HG03196 (cell line): ENCODE data around the gene CROCC.
"Not testable (repeated sequence)": the region's sequence is repeated elsewhere in the genome, so short reads cannot be mapped to it uniquely, and the experiment has no call there.

Experiments
- ATAC-seq: cut with Tn5 transposase; IDR thresholded peaks from one replicate; pipeline ENCODE4 v1.9.1; 2021; ENCODE audit not compliant: unreplicated experiment

The CROCC gene

DNA sequence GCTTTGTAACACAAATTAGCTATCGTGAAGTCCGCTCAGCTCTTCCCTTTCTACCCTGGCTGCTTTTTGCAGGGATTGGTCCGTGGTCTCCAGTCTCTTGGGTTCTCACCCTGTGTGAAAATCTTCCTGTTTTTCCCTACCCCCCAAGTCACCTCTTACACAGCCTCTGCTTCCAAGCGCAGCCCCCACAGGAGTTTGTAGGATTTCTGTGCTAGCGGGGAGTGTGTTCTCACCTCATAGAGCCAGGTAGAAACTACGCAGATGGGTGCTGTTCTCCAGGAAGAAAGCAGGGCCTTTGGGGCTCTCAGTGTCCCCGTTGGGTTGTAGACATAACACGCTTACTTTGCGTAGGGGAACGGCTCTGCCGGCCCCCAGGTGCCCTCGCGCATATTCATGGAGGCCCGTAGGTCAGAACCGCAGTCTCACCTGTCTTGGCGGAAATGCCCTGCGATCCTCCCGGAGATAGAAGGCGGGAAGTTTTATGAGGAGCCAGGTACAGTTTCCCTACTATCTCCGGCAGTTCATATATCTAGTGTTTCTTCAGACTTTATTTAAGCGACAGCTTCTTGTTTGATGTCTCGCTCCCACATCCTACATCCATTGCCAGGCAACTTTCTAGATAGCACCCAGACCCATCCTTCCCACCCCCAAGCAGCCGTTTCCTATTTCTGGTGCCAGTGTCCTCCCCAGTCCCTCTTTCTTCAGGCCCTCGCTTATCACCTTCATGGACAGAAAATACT is 25.2 kb upstream of the CROCC start:
- ATAC-seq, result peak; percentile 18

DNA sequence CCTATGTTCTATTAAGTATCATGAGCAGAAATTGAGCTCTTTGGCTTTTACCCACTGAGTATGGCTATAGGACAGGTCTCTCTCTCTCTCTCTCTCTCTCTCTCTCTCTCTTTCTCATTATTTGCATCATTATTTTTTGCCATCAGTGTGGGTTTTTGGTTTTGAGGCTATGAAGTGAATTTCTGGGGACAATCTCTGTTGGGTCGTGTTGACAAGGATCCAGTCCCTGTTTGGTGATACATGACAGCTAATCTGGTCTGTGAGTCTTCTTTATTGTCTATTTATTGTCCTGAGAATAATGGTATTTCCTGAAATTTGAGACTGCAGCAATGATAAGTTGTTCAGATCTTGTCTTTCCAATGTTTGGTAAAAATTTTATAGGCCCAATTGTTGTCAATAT is 24.1 kb upstream of the CROCC start:
- ATAC-seq, result not testable (repeated sequence)

DNA sequence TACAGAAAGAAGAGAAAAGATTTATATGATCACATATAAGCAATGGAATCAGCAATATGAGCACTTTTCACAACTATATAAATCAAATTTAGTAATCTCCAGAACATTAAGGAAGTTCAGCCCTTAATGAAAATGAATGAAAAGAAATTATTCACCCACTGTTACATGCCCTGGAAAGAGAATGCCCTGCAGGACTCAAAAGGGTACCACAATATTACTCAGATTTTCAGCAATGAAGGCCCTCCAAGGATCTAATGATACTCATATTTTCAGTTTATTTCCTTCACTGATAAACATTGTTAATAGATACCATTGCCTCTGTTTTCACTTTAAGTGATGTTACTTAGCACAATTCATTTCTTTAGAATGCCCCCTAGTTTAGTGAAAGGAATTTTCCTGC is 23.4 kb upstream of the CROCC start:
- ATAC-seq, result not testable (repeated sequence)

DNA sequence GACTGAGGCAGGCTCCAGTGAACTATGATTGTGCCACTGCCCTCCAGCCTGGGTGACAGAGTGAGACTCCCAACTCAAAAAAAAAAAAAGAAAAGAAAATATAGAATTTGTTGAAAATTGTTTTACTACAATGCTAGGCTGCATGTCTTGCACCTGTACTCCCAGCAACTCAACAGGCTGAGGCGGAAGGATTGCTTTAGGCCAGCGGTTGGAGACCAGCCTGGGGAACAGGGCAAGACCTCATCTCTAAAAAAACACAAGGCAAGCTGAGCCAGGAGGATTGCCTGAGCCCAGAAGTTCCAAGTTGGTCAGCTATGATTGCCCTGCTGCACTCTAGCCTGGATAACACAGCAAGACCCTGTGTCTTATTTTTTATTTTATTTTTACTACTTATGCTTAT is 22.7 kb upstream of the CROCC start:
- not testable (repeated sequence) for ATAC-seq

DNA sequence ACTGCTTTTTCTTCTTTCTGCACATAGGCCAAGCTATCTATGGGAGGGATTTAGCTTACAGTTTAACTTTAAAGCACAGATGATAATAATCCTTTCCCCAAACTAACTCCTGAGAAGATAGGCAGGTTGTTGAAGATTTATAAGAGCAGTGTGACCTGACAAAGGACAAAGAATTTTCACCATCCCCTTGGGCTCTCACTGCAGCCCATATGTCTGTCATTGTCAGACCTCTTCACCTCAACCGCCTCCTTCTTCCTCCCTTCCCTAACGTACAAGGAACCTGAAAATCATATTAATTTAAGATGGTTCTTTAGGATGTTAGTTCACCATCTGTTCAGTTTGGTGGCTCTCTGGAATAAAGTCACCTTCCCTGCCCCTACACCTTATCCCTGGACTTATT is 21.0 kb upstream of the CROCC start:
- no peak for ATAC-seq

DNA sequence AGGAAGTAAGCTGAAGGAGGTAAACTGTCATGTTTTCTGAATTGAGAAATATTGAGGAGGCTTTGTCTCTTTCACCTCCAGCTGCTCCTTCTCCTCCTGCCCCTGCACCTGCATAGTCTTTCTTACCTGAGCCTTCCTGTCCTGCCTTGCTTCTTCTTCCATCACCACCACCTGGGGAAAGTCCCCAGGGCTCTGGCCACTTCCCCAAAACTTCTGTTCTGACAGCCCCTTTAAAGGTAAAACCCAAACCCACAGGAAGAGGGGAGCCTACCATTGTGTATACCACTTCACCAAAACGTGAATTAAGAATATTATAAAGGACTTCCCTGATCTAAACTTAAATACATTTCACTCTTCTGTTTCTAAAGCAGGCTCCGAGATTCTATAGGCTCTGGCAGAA is 20.4 kb upstream of the CROCC start:
- not testable (repeated sequence) for ATAC-seq

DNA sequence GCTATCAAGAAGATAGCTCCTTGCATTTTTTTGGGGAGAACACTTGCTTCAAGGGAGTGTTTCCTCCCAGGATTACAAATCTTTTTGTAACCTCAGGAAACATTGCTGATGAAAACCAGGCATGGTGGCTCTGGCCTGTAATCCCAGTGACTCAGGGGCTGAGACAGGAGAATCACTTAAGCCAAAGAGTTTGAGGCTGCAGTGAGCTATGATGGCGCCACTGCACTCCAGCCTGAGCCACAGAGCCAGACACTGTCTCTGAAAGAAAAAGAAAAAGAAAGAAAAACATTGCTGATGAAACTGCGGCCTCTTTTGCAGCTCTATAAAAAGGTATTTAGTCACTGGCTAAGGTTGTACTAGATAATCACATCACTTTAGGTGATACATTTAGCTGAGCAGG is 18.7 kb upstream of the CROCC start:
- ATAC-seq, result no peak

DNA sequence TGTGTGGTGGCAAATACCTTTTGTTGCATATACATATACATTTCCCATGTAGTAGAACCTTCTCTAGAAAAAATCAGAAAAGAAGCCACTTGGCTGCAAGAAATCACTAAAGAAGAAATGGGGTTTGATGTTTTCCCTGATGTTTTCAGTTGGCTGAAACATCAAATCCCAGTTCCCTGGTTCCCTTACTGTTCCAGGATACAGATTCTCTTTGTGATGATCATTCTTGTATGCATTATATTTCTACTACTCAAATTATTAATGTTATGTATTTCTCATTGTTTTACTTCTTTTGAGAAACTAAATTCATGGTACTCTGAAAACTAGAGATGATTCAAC is 18.3 kb upstream of the CROCC start:
- no peak for ATAC-seq

DNA sequence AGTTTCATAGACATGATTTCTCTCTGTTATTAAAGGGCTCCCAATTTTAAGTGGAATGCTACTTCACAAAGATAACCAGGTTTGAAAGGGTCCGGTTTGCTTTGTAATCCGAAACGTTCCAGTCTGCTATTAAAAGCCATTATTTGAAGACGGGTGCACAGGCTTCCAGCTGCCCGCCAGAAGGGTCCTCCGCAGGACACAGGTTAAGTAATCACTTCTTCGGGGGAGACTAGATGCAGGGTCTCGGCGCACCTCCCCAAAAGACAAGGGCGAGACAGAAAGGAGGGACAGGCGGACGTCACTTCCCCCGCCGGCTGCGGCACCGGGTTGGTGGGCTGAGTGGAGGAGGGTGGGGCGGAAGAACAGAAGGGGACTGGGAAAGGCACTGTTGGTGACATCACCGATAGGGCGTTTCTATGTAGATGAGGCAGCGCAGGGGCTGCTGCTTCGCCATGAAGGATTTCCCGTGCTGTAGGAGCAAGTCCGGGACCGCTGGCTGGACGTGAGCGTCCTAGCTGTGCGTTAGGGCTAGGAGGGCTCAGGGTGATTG is 17.1 kb upstream of the CROCC start:
- peak; percentile 89 for ATAC-seq

DNA sequence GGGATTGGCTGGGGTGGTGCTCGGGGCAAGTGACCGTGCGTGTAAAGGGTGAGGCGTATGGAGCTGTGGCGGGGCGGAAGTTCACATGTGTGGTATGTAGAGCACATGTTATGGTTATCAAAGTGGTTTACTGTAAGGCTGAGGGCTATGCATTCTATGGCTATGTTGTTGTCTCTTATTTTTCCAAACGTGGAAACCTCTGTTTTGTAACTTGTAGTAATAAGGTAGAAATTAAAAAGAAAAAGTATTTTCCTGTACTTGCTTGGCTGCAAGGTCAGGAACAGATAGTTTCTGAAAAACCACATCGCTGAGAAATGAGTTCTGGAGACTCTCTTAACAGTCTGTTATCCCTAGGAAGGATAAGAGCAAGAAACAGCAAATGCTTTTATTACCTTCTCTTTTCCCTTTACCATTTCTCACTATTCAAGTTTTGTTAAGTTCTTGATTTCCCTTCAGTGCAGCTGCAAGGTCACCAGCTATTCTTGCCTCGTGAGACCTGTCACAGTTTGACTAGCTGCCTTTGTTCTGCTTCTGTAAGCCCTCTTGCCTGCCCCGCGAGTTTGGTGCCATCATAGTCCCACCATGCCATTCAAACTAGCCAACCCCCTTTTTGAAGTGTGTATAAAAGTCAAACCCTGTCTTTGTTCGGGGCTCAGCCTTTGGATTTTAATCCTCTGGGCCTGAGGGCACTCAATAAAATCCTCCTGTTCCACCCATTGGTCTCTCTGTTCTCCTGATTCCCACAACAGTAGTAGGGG is 16.4 kb upstream of the CROCC start:
- peak; percentile 80 for ATAC-seq

DNA sequence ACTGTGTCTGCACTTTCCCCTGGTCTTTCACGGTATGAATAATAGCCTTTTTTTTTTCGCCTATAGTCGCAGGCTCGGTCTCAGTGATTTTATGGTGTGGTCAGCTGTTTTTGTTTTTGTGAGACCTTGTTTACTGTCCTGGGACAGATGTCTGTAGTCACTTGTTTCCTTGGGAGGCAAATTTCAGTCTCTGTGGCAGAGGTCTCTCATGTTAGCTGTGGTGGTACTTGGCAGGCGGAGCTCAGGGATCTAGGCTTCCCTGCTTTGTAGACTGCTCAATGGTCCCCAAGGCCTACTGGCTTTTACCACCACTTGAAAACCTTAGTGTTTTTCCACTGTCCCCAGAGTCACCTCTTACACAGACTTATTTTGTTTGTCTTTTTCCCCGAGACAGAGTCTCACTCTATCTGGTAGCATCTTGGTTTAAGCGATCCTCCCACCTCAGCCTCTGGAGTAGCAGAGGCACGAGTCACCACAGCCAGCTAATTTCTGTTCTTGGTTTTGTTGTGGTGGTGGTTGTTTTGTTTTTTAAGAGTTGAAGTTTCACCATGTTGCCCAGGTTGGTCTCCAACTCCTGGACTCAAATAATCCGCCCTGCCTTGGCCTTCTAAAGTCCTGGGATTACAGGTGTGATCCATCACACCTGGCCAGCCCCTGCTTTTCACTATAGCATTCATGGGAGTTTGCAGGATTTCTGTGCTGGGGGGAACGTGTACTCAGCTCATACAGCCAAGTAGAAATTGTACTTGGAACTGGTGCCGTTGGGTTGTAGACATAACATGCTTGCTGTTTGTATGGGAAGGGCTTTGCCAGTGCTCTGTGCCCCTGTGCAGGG is 15.6 kb upstream of the CROCC start:
- no peak for ATAC-seq

DNA sequence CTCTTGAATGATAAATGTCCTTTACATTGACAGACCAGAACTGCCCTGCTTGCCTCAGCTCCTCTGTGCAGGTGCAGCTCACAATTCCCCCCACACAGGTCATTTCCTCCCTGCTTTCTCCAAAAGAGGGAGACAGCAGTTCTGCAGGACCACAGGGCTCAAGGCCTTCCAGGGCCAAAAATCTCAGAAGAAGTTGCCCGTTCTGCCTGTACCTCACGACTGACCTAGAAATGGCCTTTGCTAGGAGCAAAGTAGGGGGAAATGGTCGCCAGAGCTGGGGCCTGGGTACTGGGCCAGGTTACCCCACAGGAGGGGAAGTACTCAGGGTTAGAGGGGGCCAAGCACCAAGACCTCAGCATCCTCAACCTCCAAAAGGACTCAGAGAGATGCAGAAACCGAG is 14.9 kb upstream of the CROCC start:
- ATAC-seq, result no peak

DNA sequence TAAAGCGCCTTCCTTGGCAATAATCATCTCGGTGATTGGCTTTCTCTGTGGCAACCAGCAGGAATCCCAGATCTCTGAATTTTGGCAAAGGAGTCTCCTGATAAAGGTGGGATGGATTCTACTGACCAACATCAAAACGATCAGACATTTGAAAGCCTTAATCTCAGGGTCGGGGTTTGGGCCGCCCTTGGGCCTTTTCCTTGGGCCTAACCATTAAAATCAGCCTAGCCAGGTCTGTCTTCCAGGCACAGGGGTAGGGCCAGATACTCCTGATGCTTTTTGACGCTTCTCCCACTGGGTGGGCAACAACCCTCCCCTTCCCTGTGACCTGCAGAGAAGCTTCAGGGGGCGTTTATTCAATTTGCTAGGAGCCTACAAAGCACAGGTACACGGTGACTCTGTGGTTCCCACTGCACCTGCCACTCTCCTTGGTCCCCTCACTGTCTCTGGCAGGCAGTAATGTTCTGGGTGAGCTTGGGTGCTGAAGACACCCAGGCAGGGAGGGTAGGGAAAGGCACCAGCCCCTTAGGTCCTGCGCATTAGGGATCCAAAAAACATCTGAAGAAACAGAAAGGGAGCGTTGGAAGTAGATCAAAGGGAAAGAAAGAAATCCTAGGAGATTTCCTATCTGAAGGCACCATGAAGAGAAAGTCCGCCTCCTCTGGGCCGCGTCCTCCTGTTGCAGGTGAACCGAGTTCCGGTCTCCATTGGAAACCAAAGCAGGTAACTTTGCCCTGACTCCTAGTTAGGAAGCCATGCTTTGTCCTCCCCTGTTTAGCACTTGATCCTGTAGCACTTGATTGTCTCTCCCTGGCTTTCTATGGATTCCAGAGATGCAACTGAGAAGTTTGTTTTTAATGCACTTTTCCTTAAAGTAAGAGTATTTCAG is 13.6 kb upstream of the CROCC start:
- no peak for ATAC-seq

DNA sequence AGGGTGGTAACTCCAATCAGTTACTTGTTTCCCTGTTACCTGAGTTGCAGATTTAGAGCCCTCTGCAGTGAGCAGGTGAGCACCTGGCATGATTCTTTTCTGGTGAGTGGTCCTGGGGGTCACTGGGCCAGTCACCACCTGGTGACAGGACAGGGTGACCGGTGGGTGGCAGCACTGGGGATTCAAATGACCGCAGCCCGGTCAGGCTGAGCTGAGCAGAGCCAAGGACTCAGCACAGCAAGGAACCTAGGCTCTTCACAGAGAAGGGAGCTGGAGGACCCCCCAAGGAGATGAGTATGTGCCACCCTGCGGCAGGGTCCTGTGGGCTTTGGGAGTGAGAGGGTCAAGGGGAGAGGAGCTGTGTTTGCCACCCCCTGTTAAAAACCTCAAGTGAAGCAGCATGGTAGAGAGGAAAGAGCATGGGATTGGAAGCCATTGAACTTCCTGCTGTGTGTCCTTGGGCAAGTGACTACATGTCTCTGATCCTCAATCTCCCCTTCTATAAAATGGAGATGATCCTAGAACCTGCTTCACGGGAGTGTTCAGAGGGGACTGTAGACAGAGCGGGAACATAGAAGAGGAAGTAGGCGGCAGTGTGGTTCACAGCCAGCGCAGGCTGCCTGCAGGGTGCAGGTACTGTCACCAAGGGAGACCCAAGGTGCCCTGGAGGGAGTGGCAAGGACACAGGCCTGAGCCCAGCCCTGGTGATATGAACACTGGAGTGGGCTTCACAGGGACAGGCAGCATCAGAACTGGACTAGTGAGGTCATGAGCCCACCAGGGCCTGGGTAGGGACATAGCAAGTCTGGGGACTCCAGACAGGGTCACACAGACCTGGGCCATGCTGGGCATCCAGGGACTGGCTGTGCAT is 9.6 kb upstream of the CROCC start:
- not testable (repeated sequence) for ATAC-seq

DNA sequence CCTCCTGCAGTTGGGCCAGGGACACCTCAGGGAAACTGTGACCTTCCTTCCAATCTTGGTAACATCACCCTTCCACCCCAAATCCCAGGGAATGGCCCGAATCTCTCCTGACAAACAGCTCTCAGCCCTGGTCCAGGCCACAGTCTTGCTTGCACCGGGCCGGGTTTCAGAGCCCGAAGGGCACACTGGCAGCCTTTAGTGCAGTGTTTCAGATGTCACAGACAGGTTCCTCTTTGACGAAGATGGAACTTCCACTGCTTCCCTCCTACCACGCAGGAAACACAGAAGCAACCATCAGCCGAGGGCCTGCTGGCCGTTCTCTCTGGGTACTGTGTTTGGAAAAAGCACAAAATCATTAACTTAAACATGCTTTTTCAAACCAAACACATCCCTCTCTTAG is 9.0 kb upstream of the CROCC start:
- ATAC-seq, result not testable (repeated sequence)

DNA sequence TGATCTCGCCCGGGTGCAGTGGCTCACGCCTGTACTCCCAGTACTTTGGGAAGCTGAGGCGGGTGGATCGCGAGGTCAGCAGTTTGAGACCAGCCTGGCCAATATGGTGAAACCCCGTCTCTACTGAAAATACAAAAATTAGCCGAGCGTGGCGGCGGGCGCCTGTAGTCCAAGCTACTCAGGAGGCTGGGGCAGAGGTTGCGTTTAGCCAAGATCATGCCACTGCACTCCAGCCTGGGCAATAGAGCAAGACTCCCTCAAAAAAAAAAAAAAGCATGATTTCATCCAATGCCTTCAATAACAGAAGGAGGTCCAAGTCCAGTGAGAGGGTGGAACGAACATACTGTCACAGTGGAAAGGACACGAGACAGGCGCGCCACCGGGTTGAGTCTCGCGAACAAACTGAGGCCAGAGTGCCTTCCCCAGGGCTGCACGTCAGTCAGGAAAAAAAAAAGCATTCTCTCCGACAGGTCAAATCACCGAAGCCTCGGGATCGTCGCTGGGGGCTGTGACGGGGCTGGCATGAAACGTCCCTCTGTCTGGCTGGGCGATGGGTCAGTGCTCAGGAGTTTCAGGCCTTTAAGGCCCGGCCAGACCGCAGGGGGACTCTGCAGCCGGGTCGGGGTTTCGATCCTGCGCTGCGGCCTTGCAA is 8.4 kb upstream of the CROCC start:
- ATAC-seq, result no peak

DNA sequence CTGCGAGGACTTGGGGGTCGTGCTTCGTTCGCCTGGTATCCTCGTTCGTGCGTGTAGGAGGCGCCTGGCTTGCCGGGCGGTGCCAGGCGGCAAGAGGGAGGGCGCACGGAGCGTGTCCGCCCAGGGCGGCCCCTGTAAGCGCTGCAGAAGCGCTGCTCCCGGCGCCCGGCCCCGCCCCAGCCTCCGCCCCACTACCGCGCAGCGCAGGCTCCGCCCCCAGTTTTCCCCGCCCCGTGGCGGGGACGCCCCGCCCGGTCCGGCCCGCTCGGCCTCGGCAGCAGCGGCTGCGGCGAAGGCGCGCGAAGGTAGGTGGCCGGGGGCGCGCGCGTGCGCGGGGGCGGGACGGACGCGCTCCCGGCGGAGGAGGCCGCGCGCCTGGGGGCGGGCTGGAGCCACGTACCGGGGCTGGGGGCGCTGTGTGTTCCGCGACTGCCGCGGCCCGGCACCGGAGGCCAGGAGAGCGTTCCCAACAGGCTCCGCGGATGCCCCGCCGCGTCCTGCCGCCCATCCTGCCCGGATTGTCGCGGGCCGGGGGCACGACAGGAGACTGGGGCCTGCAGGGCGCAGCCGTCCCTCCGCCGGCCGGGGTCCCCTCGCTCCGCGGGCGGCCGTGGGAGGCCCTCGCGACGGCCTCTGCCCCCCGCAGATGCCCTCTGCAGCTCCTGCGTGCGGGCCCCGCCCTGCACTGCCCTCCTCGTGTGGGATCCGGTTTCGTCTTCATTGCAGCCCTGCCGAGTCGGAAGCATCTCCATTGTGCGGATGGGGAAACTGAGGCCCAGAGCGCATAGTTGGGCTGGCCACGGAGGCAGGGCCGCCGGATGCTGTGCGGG is 7.7 kb upstream of the CROCC start:
- ATAC-seq, result peak; percentile 74
